HL-60 (cell line): ENCODE data around the gene ARHGAP30.
A peak's percentile ranks its signal among the peaks of the same experiment; 100 is the strongest.

Experiments
- DNase-seq, 2 experiments: peaks; one replicate each; pipeline ENCODE4 v3.0.0-alpha.2; 2010 to 2020; ENCODE audit warnings: low read depth in 1 of 2, low spot score in 1 of 2
- H3K27ac ChIP-seq: fragments of 250-450 bp; sonication (Bioruptor Pico); replicated peaks from 2 replicates; pipeline ENCODE4 v1.5.1; 2020; ENCODE audit warnings: mild to moderate bottlenecking, moderate library complexity
- H3K27me3 ChIP-seq: fragments of 250-450 bp; sonication (Bioruptor Pico); 2 replicates; pipeline ENCODE4 v1.5.1; 2021; ENCODE audit warnings: mild to moderate bottlenecking, moderate library complexity; ENCODE audit not compliant: insufficient read depth, poor library complexity, severe bottlenecking
- H3K4me3 ChIP-seq: replicated peaks from 2 replicates; pipeline ENCODE4 v1.5.1; 2011; ENCODE audit warnings: mild to moderate bottlenecking, control low read depth, low read length; ENCODE audit not compliant: insufficient read depth
- GABPA ChIP-seq: IDR thresholded peaks from 2 replicates; pipeline ENCODE4 v1.6.1; 2012; ENCODE audit warnings: low read depth
- POLR2AphosphoS5 ChIP-seq: IDR thresholded peaks from 2 replicates; pipeline ENCODE4 v1.6.1; 2012; ENCODE audit warnings: low read depth
- SPI1 ChIP-seq: IDR thresholded peaks from 2 replicates; pipeline ENCODE4 v1.6.1; 2012; ENCODE audit warnings: low read depth, mild to moderate bottlenecking, borderline replicate concordance
- TF ChIP-seq, protein P1 (sequence below): IDR thresholded peaks from one replicate; pipeline ENCODE4 v1.5.1; 2011; ENCODE audit warnings: low read length, control low read depth, inconsistent platforms; ENCODE audit not compliant: insufficient read depth
- TF ChIP-seq, protein P2 (sequence below): IDR thresholded peaks from 2 replicates; pipeline ENCODE4 v1.6.1; 2012; ENCODE audit warnings: low read depth; ENCODE audit not compliant: insufficient replicate concordance

Gene ARHGAP30

GRCh38 chr1:161021165-161021969, 48.3 kb downstream of the ARHGAP30 start:
- TF ChIP-seq, protein P1, sequence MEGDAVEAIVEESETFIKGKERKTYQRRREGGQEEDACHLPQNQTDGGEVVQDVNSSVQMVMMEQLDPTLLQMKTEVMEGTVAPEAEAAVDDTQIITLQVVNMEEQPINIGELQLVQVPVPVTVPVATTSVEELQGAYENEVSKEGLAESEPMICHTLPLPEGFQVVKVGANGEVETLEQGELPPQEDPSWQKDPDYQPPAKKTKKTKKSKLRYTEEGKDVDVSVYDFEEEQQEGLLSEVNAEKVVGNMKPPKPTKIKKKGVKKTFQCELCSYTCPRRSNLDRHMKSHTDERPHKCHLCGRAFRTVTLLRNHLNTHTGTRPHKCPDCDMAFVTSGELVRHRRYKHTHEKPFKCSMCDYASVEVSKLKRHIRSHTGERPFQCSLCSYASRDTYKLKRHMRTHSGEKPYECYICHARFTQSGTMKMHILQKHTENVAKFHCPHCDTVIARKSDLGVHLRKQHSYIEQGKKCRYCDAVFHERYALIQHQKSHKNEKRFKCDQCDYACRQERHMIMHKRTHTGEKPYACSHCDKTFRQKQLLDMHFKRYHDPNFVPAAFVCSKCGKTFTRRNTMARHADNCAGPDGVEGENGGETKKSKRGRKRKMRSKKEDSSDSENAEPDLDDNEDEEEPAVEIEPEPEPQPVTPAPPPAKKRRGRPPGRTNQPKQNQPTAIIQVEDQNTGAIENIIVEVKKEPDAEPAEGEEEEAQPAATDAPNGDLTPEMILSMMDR, result no peak
- TF ChIP-seq SPI1, result peak; percentile 55; the same call in 1 of the 2 replicates
- TF ChIP-seq POLR2AphosphoS5, result peak; percentile 63; the same call in 1 of the 2 replicates
- no peak for TF ChIP-seq GABPA
- TF ChIP-seq, protein P2, sequence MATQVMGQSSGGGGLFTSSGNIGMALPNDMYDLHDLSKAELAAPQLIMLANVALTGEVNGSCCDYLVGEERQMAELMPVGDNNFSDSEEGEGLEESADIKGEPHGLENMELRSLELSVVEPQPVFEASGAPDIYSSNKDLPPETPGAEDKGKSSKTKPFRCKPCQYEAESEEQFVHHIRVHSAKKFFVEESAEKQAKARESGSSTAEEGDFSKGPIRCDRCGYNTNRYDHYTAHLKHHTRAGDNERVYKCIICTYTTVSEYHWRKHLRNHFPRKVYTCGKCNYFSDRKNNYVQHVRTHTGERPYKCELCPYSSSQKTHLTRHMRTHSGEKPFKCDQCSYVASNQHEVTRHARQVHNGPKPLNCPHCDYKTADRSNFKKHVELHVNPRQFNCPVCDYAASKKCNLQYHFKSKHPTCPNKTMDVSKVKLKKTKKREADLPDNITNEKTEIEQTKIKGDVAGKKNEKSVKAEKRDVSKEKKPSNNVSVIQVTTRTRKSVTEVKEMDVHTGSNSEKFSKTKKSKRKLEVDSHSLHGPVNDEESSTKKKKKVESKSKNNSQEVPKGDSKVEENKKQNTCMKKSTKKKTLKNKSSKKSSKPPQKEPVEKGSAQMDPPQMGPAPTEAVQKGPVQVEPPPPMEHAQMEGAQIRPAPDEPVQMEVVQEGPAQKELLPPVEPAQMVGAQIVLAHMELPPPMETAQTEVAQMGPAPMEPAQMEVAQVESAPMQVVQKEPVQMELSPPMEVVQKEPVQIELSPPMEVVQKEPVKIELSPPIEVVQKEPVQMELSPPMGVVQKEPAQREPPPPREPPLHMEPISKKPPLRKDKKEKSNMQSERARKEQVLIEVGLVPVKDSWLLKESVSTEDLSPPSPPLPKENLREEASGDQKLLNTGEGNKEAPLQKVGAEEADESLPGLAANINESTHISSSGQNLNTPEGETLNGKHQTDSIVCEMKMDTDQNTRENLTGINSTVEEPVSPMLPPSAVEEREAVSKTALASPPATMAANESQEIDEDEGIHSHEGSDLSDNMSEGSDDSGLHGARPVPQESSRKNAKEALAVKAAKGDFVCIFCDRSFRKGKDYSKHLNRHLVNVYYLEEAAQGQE, result no peak
- Histone ChIP-seq H3K27me3 (no peaks in the 10 kb centered on the region), H3K27ac (peak overlapping the region; percentile 72), H3K4me3 (peak overlapping the region; percentile 76)
- DNase-seq, result peak; percentile 80 to 90

DNA sequence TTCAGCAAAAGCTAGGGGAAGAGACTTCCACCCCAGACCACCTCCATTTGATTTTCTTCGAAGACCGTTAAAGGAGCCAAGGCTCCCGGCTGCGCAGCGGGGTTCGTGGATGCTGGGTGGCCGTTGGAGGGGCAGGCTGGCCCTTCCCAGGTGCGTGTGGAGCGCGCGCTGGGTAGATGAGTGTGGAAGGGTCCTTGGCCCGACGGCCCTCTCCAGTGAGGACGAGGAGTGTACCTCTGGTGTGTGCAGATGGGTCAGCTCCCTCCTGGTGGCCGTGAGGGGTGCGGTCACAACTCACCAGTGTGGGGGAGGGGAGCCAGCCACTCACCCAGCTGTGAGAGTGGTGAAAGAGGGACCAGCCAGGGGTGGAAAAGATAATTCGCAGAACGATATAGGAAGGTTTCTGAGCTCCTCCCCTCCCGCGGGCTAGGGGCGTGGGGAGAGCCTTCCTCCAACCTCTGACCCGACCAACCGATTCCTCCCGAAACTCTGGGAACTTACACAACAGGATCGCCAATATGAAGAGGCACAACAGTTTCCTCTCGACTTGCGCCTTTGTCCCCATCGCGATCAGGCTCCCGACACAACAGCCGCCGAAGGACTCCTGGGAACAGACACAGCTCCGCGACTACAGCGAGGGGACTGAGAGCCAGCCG, 49.1 kb downstream of the ARHGAP30 start, which contains the start of gene F11R:
Gene F11R (minus strand): TSS at position 644 of the 656 bp plus-strand sequence. CDS start 79 bp downstream, at position 565.
- H3K27ac ChIP-seq, result peak within 1 kb of the TSS; percentile 72
- DNase-seq, result peak; percentile 60 to 71
- H3K27me3 ChIP-seq, result no peaks in the 10 kb centered on the region
- H3K4me3 ChIP-seq, result peak within 1 kb of the TSS; percentile 76
- TF ChIP-seq, protein P1, result no peak
- peak; percentile 65; the same call in 1 of the 2 replicates for TF ChIP-seq POLR2AphosphoS5

- Histone ChIP-seq H3K27ac (peak overlapping the region; percentile 72), H3K4me3 (peak overlapping the region; percentile 76), H3K27me3 (no peaks in the 10 kb centered on the region)
- TF ChIP-seq, protein P2, result no peak
- peak; percentile 62 for TF ChIP-seq SPI1
- TF ChIP-seq, protein P1, result no peak
- no peak for DNase-seq
Measured at GRCh38 chr1:161019751-161020495, 49.8 kb downstream of the ARHGAP30 start.
